HCT116 (cell line): ENCODE results near the gene MXRA7. TPM values are rescaled to one million over a fixed set of nuclear protein-coding genes. Genes with fewer than 3 reads are reported as not detected.
A peak's percentile ranks its signal among the peaks of the same experiment; 100 is the strongest.

Source experiments
- ATAC-seq: fragments of 200-7000 bp; cut with Tn5 transposase; 2 replicates; pipeline ENCODE4 v1.9.1; 2020; ENCODE audit warnings: mild to moderate bottlenecking, moderate library complexity
- BruUV-seq: library from RNA; stranded (reverse); fragments of 400-500 nt; replicated peaks from 2 replicates; lab custom pipeline; 2021; lab: Mats Ljungman, UMichigan
- CTCF ChIA-PET: fragments of 300-600 bp; sonication (Branson Sonifier 250); formaldehyde crosslinking; loops from one replicate; lab custom pipeline; 2021; ENCODE audit warnings: antibody characterized with exemption; lab: Charles Lee
- POLR2A ChIA-PET: fragments of 300-600, 350-600 bp; sonication (Branson Sonifier 250); formaldehyde crosslinking; loops from one replicate; lab custom pipeline; 2021; ENCODE audit warnings: antibody characterized with exemption; lab: Charles Lee
- RAD21 ChIA-PET, 2 experiments: fragments of 300-600 bp; sonication (Branson Sonifier 250); formaldehyde crosslinking; loops; one replicate each; lab custom pipeline; 2023; ENCODE audit warnings: low total read pairs in 2 of 2; ENCODE audit not compliant: uncharacterized antibody in 2 of 2, unreplicated experiment in 2 of 2, low non-redundant PET in 1 of 2; lab: Charles Lee
- DNase-seq: peaks from one replicate; pipeline ENCODE4 v3.0.0-alpha.2; 2010; ENCODE audit warnings: low read depth, low spot score
- H2AFZ ChIP-seq: fragments of 200-600 bp; shearing (Covaris generic), sonication (generic); 2 replicates; pipeline ENCODE4 v1.6.1; 2017; ENCODE audit warnings: low read depth, mixed run types, mixed read lengths, antibody characterized with exemption, low read length; ENCODE audit not compliant: poor library complexity, severe bottlenecking
- H3K27ac ChIP-seq: 2 replicates; pipeline ENCODE4 v1.5.1; 2012; ENCODE audit warnings: low read depth, low read length
- H3K27me3 ChIP-seq: fragments of 200-600 bp; sonication (generic); 2 replicates; pipeline ENCODE4 v1.6.1; 2016; ENCODE audit warnings: mixed run types, low read length, mixed read lengths; ENCODE audit not compliant: insufficient read depth
- H3K36me3 ChIP-seq, 2 experiments: fragments of 200-500 bp in 1 of 2; fragments of 200-600 bp in 1 of 2; sonication (Bioruptor generic) in 1 of 2; sonication (generic) in 1 of 2; 2 replicates each; pipeline versions ENCODE4 v1.5.1 to v1.6.1; 2014 to 2016; ENCODE audit warnings: low read length in 2 of 2, inconsistent platforms in 1 of 2, mixed read lengths in 1 of 2, mixed run types in 1 of 2; ENCODE audit not compliant: insufficient read depth in 2 of 2, control insufficient read depth in 1 of 2
- H3K4me1 ChIP-seq, 2 experiments: fragments of 200-600 bp in 1 of 2; sonication (generic) in 1 of 2; 2 replicates each; pipeline versions ENCODE4 v1.5.1 to v1.6.1; 2012 to 2017; ENCODE audit warnings: low read length in 2 of 2, inconsistent platforms in 1 of 2, mild to moderate bottlenecking in 1 of 2, mixed read lengths in 1 of 2, mixed run types in 1 of 2, moderate library complexity in 1 of 2; ENCODE audit not compliant: insufficient read depth in 2 of 2, control insufficient read depth in 1 of 2
- H3K4me2 ChIP-seq: fragments of 200-600 bp; sonication (generic); 2 replicates; pipeline ENCODE4 v1.6.1; 2017; ENCODE audit warnings: mixed run types, low read length, mixed read lengths
- H3K4me3 ChIP-seq, 2 experiments: fragments of 200-600 bp in 1 of 2; sonication (generic) in 1 of 2; replicated peaks in 1 of 2; 2 replicates each; pipeline ENCODE4 v1.5.1; 2011 to 2016; ENCODE audit warnings: low read length in 2 of 2, control low read depth in 1 of 2, low read depth in 1 of 2, mild to moderate bottlenecking in 1 of 2, mixed read lengths in 1 of 2, mixed run types in 1 of 2
- H3K79me2 ChIP-seq: fragments of 200-600 bp; sonication (generic); 2 replicates; pipeline ENCODE4 v1.6.1; 2017; ENCODE audit warnings: mild to moderate bottlenecking, mixed run types, low read length, moderate library complexity, mixed read lengths; ENCODE audit not compliant: insufficient read depth
- H3K9ac ChIP-seq: fragments of 200-600 bp; sonication (generic); 2 replicates; pipeline ENCODE4 v1.6.1; 2016; ENCODE audit warnings: low read length, mixed read lengths
- H3K9me2 ChIP-seq: fragments of 200-600 bp; sonication (generic), shearing (Covaris generic); 2 replicates; pipeline ENCODE4 v1.6.1; 2017; ENCODE audit warnings: mixed run types, mild to moderate bottlenecking, moderate library complexity; ENCODE audit not compliant: insufficient read depth
- H3K9me3 ChIP-seq, 2 experiments: fragments of 200-500 bp in 1 of 2; fragments of 200-600 bp in 1 of 2; sonication (Bioruptor generic) in 1 of 2; sonication (generic) in 1 of 2; 2 replicates each; pipeline ENCODE4 v1.6.1; 2014 to 2017; ENCODE audit warnings: low read length in 2 of 2, mixed read lengths in 2 of 2, inconsistent platforms in 1 of 2, low read depth in 1 of 2, mild to moderate bottlenecking in 1 of 2, mixed run types in 1 of 2, moderate library complexity in 1 of 2; ENCODE audit not compliant: control insufficient read depth in 1 of 2, insufficient read depth in 1 of 2
- H4K20me1 ChIP-seq: fragments of 200-600 bp; sonication (generic), shearing (Covaris generic); 2 replicates; pipeline ENCODE4 v1.6.1; 2017; ENCODE audit warnings: mixed run types, mild to moderate bottlenecking, moderate library complexity; ENCODE audit not compliant: insufficient read depth
- CBX3 ChIP-seq: IDR thresholded peaks from 2 replicates; pipeline ENCODE4 v1.6.1; 2012; ENCODE audit warnings: low read depth
- CEBPB ChIP-seq: IDR thresholded peaks from 2 replicates; pipeline ENCODE4 v1.6.1; 2012; ENCODE audit warnings: low read depth
- EGR1 ChIP-seq: IDR thresholded peaks from 2 replicates; pipeline ENCODE4 v1.6.1; 2012; ENCODE audit warnings: low read depth
- EZH2 ChIP-seq: fragments of 200-600 bp; sonication (generic); IDR thresholded peaks from 2 replicates; pipeline ENCODE4 v1.6.1; 2017; ENCODE audit warnings: antibody characterized with exemption, mixed run types
- EZH2phosphoT487 ChIP-seq: fragments of 200-600 bp; IDR thresholded peaks from 2 replicates; pipeline ENCODE4 v1.6.1; 2018; ENCODE audit warnings: antibody characterized with exemption, borderline replicate concordance
- FOSL1 ChIP-seq: IDR thresholded peaks from 2 replicates; pipeline ENCODE4 v1.6.1; 2012; ENCODE audit warnings: low read depth
- JUND ChIP-seq: IDR thresholded peaks from 2 replicates; pipeline ENCODE4 v1.6.1; 2012
- MAX ChIP-seq: IDR thresholded peaks from 2 replicates; pipeline ENCODE4 v1.6.1; 2012
- POLR2A ChIP-seq: IDR thresholded peaks from 2 replicates; pipeline ENCODE4 v1.7.0; 2011; ENCODE audit warnings: borderline replicate concordance; ENCODE audit not compliant: insufficient read depth, insufficient read length; ENCODE audit errors: extremely low read depth
- POLR2AphosphoS5 ChIP-seq: IDR thresholded peaks from 2 replicates; pipeline ENCODE4 v1.6.1; 2011; ENCODE audit warnings: mild to moderate bottlenecking, low read depth, low read length, moderate library complexity
- RAD21 ChIP-seq: IDR thresholded peaks from 2 replicates; pipeline ENCODE4 v1.6.1; 2012; ENCODE audit warnings: low read depth, mild to moderate bottlenecking
- SIN3A ChIP-seq: IDR thresholded peaks from 2 replicates; pipeline ENCODE4 v1.6.1; 2012; ENCODE audit warnings: low read depth
- SP1 ChIP-seq: IDR thresholded peaks from 2 replicates; pipeline ENCODE4 v1.6.1; 2012; ENCODE audit warnings: low read depth
- SRF ChIP-seq: IDR thresholded peaks from 2 replicates; pipeline ENCODE4 v1.6.1; 2012; ENCODE audit warnings: low read depth
- TCF7L2 ChIP-seq: IDR thresholded peaks from 2 replicates; pipeline ENCODE4 v1.7.0; 2011; ENCODE audit warnings: borderline replicate concordance, inconsistent platforms; ENCODE audit not compliant: insufficient read depth, insufficient read length; ENCODE audit errors: extremely low read depth
- YY1 ChIP-seq: IDR thresholded peaks from 2 replicates; pipeline ENCODE4 v1.6.1; 2011; ENCODE audit warnings: low read length, low read depth, moderate library complexity, mild to moderate bottlenecking; ENCODE audit not compliant: insufficient replicate concordance; ENCODE audit errors: extremely low read depth
- ZBTB33 ChIP-seq: IDR thresholded peaks from 2 replicates; pipeline ENCODE4 v1.6.1; 2011; ENCODE audit warnings: mild to moderate bottlenecking, low read length, moderate library complexity; ENCODE audit not compliant: insufficient replicate concordance; ENCODE audit errors: extremely low read depth
- ZNF274 ChIP-seq: fragments of 200-500 bp; sonication (Bioruptor generic); IDR thresholded peaks from 2 replicates; pipeline ENCODE4 v1.6.1; 2014; ENCODE audit warnings: mild to moderate bottlenecking, low read depth, low read length, inconsistent platforms
- intact Hi-C: fragments of 100-400 bp; cut with micrococcal nuclease; formaldehyde crosslinking; loops from 2 replicates; pipeline ENCODE4 v1.10.0; 2022
- total RNA-seq: library from RNA; stranded (reverse); gene quantifications from one replicate; pipeline ENCODE4 v1.2.1, GENCODE V29; 2021; ENCODE audit not compliant: unreplicated experiment
- TF ChIP-seq, protein P1 (sequence below): IDR thresholded peaks from 2 replicates; pipeline ENCODE4 v1.6.1; 2012; ENCODE audit warnings: low read depth

Gene MXRA7
- total RNA-seq, 1 experiment from 2014 or later = 57.1 TPM

DNA sequence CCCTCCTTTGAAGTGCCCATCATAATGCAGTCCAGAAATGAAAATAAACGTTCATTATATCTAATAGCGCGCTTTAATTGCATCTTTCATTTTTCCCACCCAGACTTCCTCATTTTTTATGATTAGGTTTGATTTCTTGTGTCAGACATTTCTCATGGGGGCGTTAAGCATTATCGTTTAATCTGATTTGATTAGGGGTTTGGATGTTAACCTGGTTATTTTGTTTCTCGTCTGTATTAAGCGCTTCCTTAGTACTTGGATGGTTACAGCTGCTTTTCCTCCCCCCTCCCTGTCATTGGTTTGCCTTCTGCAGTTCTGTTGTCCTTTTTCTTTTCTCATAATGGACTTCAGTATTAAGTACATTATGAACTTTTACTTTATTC, 27.7 kb upstream of the MXRA7 start (continued):
- TF ChIP-seq CBX3 (no peak), EZH2 (no peak)

DNA sequence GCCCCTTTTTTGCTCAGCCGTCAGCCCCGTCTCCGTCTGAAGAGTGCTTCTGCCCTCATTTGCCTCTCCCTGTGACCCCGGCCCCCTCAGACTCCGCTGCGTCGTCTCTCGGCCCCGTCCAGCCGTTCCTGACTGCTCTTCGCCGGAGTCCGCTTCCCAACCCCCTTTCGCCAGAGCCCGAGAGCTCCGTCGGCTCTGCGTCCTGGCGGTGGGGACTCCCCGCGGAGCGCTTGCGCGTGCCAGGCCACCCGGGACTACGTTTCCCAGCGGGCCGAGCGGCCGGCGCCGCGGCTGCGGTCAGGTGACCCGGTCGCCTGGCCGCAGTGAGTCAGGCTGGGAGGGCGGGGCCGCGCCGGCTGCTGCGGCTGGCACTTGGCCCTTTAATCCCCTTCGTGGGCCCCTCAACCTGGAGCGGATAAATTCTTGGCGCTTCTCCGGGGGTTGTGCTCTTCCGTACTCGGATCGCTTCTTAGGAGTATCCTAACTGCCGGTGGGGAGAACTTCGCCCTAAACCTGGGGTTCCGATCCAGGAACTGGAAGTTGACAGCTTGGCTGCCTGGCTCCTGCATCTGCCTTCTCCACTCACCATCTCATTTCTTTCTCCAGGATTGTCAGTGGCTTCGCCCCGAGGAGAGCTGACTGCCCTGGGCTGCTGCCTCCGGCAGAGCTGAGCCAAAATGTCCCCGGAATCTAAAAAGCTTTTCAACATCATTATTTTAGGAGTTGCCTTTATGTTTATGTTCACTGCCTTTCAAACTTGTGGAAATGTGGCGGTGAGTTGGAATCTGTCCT, 27.1 kb upstream of the MXRA7 start, which contains the start of gene MFSD11:
Gene MFSD11, plus strand, starts transcription at position 444 of the 792 bp plus-strand sequence. Its CDS starts 234 bp downstream, at position 678.
- no peaks in the 10 kb centered on the region for H3K9me2 ChIP-seq
- no TSS peak for BruUV-seq
- no peaks in the 10 kb centered on the region for H3K27me3 ChIP-seq
- no peaks in the 10 kb centered on the region for H3K9me3 ChIP-seq
- peaks cover 16 to 32% of the 10 kb centered on the region in 2 experiments for H3K4me1 ChIP-seq
- H4K20me1 ChIP-seq = peaks cover 35% of the 10 kb centered on the region
- intact Hi-C loops = no loop called here
- H3K36me3 ChIP-seq = peaks cover 35 to 40% of the 10 kb centered on the region in 2 experiments
- H3K4me3 ChIP-seq = peak within 1 kb of the TSS; percentile 71 to 91
- H3K79me2 ChIP-seq = peaks cover 43% of the 10 kb centered on the region
- peak within 1 kb of the TSS; percentile 92 for H3K27ac ChIP-seq
- H3K9ac ChIP-seq = peak within 1 kb of the TSS; percentile 97
- ChIA-PET POLR2A (interaction anchor here (0.6 to 3.7 kb wide), 8 partner anchors 8 to 145 kb away, joined by 3 to 27 read pairs (median 5); partner anchors contain the start of genes JMJD6 and METTL23), CTCF (interaction anchor here (0.6 to 1.7 kb wide), 2 partner anchors 10 to 155 kb away, joined by 3 to 6 read pairs; no protein-coding TSS in a partner anchor), RAD21 (no interaction called here)
- peak within 1 kb of the TSS; percentile 94 for H3K4me2 ChIP-seq
- H2AFZ ChIP-seq = peak within 1 kb of the TSS; percentile 30
- peak; percentile 80 for DNase-seq
- peak; percentile 74 for ATAC-seq
- no peak for TF ChIP-seq ZNF274
- no peak for TF ChIP-seq EZH2
- TF ChIP-seq CBX3 = no peak
- TF ChIP-seq EZH2phosphoT487 = no peak
- no peak for TF ChIP-seq FOSL1
- no peak for TF ChIP-seq POLR2A
- TF ChIP-seq, protein P1, sequence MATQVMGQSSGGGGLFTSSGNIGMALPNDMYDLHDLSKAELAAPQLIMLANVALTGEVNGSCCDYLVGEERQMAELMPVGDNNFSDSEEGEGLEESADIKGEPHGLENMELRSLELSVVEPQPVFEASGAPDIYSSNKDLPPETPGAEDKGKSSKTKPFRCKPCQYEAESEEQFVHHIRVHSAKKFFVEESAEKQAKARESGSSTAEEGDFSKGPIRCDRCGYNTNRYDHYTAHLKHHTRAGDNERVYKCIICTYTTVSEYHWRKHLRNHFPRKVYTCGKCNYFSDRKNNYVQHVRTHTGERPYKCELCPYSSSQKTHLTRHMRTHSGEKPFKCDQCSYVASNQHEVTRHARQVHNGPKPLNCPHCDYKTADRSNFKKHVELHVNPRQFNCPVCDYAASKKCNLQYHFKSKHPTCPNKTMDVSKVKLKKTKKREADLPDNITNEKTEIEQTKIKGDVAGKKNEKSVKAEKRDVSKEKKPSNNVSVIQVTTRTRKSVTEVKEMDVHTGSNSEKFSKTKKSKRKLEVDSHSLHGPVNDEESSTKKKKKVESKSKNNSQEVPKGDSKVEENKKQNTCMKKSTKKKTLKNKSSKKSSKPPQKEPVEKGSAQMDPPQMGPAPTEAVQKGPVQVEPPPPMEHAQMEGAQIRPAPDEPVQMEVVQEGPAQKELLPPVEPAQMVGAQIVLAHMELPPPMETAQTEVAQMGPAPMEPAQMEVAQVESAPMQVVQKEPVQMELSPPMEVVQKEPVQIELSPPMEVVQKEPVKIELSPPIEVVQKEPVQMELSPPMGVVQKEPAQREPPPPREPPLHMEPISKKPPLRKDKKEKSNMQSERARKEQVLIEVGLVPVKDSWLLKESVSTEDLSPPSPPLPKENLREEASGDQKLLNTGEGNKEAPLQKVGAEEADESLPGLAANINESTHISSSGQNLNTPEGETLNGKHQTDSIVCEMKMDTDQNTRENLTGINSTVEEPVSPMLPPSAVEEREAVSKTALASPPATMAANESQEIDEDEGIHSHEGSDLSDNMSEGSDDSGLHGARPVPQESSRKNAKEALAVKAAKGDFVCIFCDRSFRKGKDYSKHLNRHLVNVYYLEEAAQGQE = no peak
- no peak for TF ChIP-seq EGR1
- TF ChIP-seq SIN3A = peak; percentile 99
- TF ChIP-seq ZBTB33 = peak; percentile 74
- TF ChIP-seq MAX = peak; percentile 82
- peak; percentile 65; the same call in 1 of the 2 replicates for TF ChIP-seq JUND
- TF ChIP-seq SP1 = peak; percentile 31
- peak; percentile 76 for TF ChIP-seq YY1
- peak; percentile 34 for TF ChIP-seq TCF7L2
- TF ChIP-seq SRF = no peak; the same call in 1 of the 2 replicates
- TF ChIP-seq POLR2AphosphoS5 = peak; percentile 55
- no peak; the same call in 1 of the 2 replicates for TF ChIP-seq RAD21
- TF ChIP-seq CEBPB = no peak
